NCI-H345 treated with DMSO at 0.1 percent for 48 hours (cell line): Measurements from ENCODE around the gene FAM163B.

Experiments
- DNase-seq: peaks from one replicate; lab custom pipeline; 2025; ENCODE audit not compliant: unreplicated experiment; lab: John Stamatoyannopoulos, UW

Gene FAM163B

GRCh38 chr9:133583586-133583985, 25.6 kb downstream of the FAM163B start:
- no peak for DNase-seq

- DNase-seq, result no peak
Measured at GRCh38 chr9:133583111-133583510, 26.1 kb downstream of the FAM163B start.

GRCh38 chr9:133582501-133583045, 26.6 kb downstream of the FAM163B start:
- DNase-seq, result no peak

- no peak for DNase-seq
Measured at GRCh38 chr9:133581513-133582343, 27.5 kb downstream of the FAM163B start.

- DNase-seq, result no peak
Measured at GRCh38 chr9:133581011-133581410, 28.2 kb downstream of the FAM163B start.

GRCh38 chr9:133580419-133580738, 28.8 kb downstream of the FAM163B start:
- no peak for DNase-seq

GRCh38 chr9:133579601-133580418, 29.4 kb downstream of the FAM163B start:
- DNase-seq, result no peak

- no peak for DNase-seq
Measured at GRCh38 chr9:133578524-133579441, 30.4 kb downstream of the FAM163B start.

- DNase-seq, result no peak
Measured at GRCh38 chr9:133577737-133578112, 31.5 kb downstream of the FAM163B start.

GRCh38 chr9:133576875-133577736, 32.1 kb downstream of the FAM163B start:
- DNase-seq, result no peak

- DNase-seq, result peak; percentile 14
Measured at GRCh38 chr9:133576031-133576874, 32.9 kb downstream of the FAM163B start.

GRCh38 chr9:133575186-133576030, 33.8 kb downstream of the FAM163B start:
- DNase-seq, result no peak

GRCh38 chr9:133574771-133575170, 34.4 kb downstream of the FAM163B start:
- no peak for DNase-seq

- no peak for DNase-seq
Measured at GRCh38 chr9:133573791-133574515, 35.2 kb downstream of the FAM163B start.

- DNase-seq, result no peak
Measured at GRCh38 chr9:133572821-133573361, 36.3 kb downstream of the FAM163B start.

GRCh38 chr9:133571896-133572595, 37.1 kb downstream of the FAM163B start:
- no peak for DNase-seq
